CD4-positive, alpha-beta memory T cell (primary cell): ENCODE results near the gene FKBP11. TPM values are rescaled to one million over a fixed set of nuclear protein-coding genes. Genes with fewer than 3 reads are reported as not detected.
A peak's percentile ranks its signal among the peaks of the same experiment; 100 is the strongest.

Experiments
- CTCF ChIA-PET: fragments of 350-600 bp; sonication (Branson Sonifier 250); formaldehyde crosslinking; loops from one replicate; lab custom pipeline; 2021; ENCODE audit warnings: inconsistent platforms; ENCODE audit not compliant: partially characterized antibody; lab: Charles Lee
- POLR2A ChIA-PET: fragments of 350-600 bp; sonication (Branson Sonifier 250); formaldehyde crosslinking; loops from one replicate; lab custom pipeline; 2021; ENCODE audit not compliant: partially characterized antibody; lab: Charles Lee
- DNase-seq, 5 donors: peaks; one replicate each; pipeline versions ENCODE4 v3.0.0 to v3.0.0-alpha.2; 2020 to 2022; ENCODE audit warnings: mixed read lengths in 1 of 5
- H3K27ac ChIP-seq: one replicate; pipeline ENCODE4 v1.7.0; 2013; ENCODE audit warnings: low read depth, low read length
- H3K27me3 ChIP-seq: 2 replicates; pipeline ENCODE4 v1.7.0; 2013; ENCODE audit warnings: mild to moderate bottlenecking, low read length, moderate library complexity; ENCODE audit not compliant: insufficient read depth
- H3K36me3 ChIP-seq: 2 replicates; pipeline ENCODE4 v1.7.0; 2013; ENCODE audit warnings: mild to moderate bottlenecking, low read length, moderate library complexity; ENCODE audit not compliant: insufficient read depth
- H3K4me1 ChIP-seq: 2 replicates; pipeline ENCODE4 v1.7.0; 2013; ENCODE audit warnings: mild to moderate bottlenecking, low read length, moderate library complexity; ENCODE audit not compliant: insufficient read depth
- H3K4me3 ChIP-seq, 2 donors: one replicate each; pipeline ENCODE4 v1.7.0; 2013; ENCODE audit warnings: low read length in 2 of 2, mild to moderate bottlenecking in 1 of 2
- H3K9me3 ChIP-seq, 2 donors: one replicate each; pipeline ENCODE4 v1.7.0; 2013; ENCODE audit warnings: low read length in 2 of 2, control low read depth in 1 of 2; ENCODE audit not compliant: control insufficient read depth in 1 of 2
- H3K27ac Mint-ChIP-seq, 7 donors: one replicate each; pipeline ENCODE4 v1.8.0; 2020 to 2021; ENCODE audit warnings: mixed read lengths in 7 of 7, mild to moderate bottlenecking in 6 of 7, inconsistent platforms in 3 of 7, moderate library complexity in 3 of 7
- H3K27me3 Mint-ChIP-seq, 2 donors: one replicate each; pipeline ENCODE4 v1.8.0; 2020 to 2021; ENCODE audit warnings: mixed read lengths in 2 of 2
- H3K36me3 Mint-ChIP-seq, 2 donors: one replicate each; pipeline ENCODE4 v1.8.0; 2020 to 2021; ENCODE audit warnings: mixed read lengths in 2 of 2, inconsistent platforms in 1 of 2, mild to moderate bottlenecking in 1 of 2
- H3K4me1 Mint-ChIP-seq, 4 donors: one replicate each; pipeline ENCODE4 v1.8.0; 2020 to 2021; ENCODE audit warnings: mixed read lengths in 4 of 4, mild to moderate bottlenecking in 1 of 4
- H3K4me3 Mint-ChIP-seq, 8 donors: one replicate each; pipeline ENCODE4 v1.8.0; 2020 to 2021; ENCODE audit warnings: mixed read lengths in 8 of 8, mild to moderate bottlenecking in 7 of 8, moderate library complexity in 6 of 8, inconsistent platforms in 3 of 8
- H3K9me3 Mint-ChIP-seq, 8 donors: one replicate each; pipeline ENCODE4 v1.8.0; 2020 to 2021; ENCODE audit warnings: mixed read lengths in 8 of 8, mild to moderate bottlenecking in 5 of 8, inconsistent platforms in 3 of 8, moderate library complexity in 1 of 8
- intact Hi-C: fragments of 100-400 bp; cut with micrococcal nuclease; formaldehyde crosslinking; loops from one replicate; pipeline ENCODE4 v1.15.1; 2023
- polyA plus RNA-seq, 2 donors: library from polyadenylated mRNA; unstranded; fragments of 300-500 nt; fragmentation: Illumina TruSeq; gene quantifications; one replicate each; pipeline ENCODE4 v1.2.3, GENCODE V29; 2021
- total RNA-seq, 2 experiments: library from RNA; stranded (reverse); gene quantifications; one replicate each; pipeline ENCODE4 v1.2.3, GENCODE V29; 2021

The FKBP11 gene
- total and polyA plus RNA-seq, 4 experiments from 2014 or later, result 77.7 to 238 (median 146) TPM

DNA sequence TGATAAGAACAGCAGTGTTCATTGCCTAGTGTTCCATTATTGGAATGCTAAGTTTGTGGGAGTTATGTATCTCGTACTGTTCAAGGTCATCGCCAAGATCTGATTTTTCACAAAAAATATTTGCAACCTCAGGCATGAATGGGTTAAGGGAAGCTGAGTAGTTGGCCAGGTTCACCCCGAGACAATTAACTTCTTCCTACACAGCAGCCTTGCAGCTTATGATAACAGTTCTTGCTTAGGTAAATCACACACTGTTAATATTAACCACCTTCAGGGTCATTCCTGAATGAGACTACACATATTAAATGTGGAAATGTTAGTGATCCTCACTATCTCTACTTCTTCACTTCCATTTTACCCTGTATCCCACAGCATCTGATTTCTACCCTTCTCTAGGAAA is 18.0 kb downstream of the FKBP11 start:
- Histone ChIP-seq H3K4me3 (no peak overlapping the region), H3K36me3 (no peaks in the 10 kb centered on the region), H3K4me1 (peaks cover 6% of the 10 kb centered on the region), H3K27ac (no peak overlapping the region), H3K9me3 (no peaks in the 10 kb centered on the region), H3K27me3 (no peaks in the 10 kb centered on the region)
- ChIA-PET POLR2A (interaction anchor here (2.3 kb wide), 1 partner anchor 18 kb away, joined by 6 read pairs; the partner anchor contains the start of gene FKBP11), CTCF (interaction anchor here (0.8 to 9.9 kb wide), 3 partner anchors 16 to 29 kb away, joined by 3 to 153 read pairs (median 82); partner anchors contain the start of gene FKBP11)
- Mint-ChIP-seq H3K36me3 (no peaks in the 10 kb centered on the region), H3K4me3 (no peak overlapping the region), H3K9me3 (peaks cover 0 to 2% (median 0%) of the 10 kb centered on the region in 8 donors), H3K27ac (no peak overlapping the region), H3K27me3 (peaks cover 0 to 4% of the 10 kb centered on the region in 2 donors), H3K4me1 (peaks cover 2 to 13% (median 7%) of the 10 kb centered on the region in 4 donors)
- intact Hi-C loops, result no loop called here
- DNase-seq, result no peak

DNA sequence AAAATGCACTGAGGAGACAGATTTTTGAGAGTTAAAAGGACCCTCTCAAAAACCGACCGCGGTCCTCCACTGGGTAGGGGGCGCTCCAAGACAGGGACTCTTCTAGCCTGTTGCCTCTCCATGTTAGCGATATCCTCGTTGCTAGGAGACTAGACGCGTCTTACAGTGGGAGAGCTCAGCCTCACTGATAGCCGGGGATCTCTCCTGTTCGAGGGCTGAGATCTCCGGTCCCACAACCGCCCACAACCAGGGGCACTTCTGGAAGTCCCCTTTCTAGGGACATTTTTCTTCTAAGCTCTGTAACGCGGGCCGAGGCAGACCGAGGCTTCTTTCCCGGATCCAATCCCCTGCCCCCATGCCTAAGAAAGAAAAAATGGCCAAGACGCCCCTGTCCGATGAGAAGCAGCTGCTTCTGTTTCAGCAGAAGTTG is 21.3 kb downstream of the FKBP11 start:
- Histone ChIP-seq H3K9me3 (no peaks in the 10 kb centered on the region), H3K36me3 (no peaks in the 10 kb centered on the region), H3K4me3 (peak overlapping the region in 1 of 2 donors; percentile 36), H3K27me3 (no peaks in the 10 kb centered on the region), H3K27ac (no peak overlapping the region), H3K4me1 (peaks cover 6% of the 10 kb centered on the region)
- H3K9me3 Mint-ChIP-seq, result no peaks in the 10 kb centered on the region
- peak overlapping the region in 6 of 7 donors; percentile 76 to 92 (median 89) for H3K27ac Mint-ChIP-seq
- intact Hi-C loops, result loop anchor here (1.0 to 5.0 kb wide), 4 partner anchors 21 to 84 kb away; partner anchors contain the start of genes FKBP11 and WNT1
- CTCF ChIA-PET, result interaction anchor here (0.6 to 9.9 kb wide), 22 partner anchors 9 to 184 kb away, joined by 3 to 153 read pairs (median 8); partner anchors contain the start of genes ARF3, DDX23, FKBP11 and RND1
- no peaks in the 10 kb centered on the region for H3K36me3 Mint-ChIP-seq
- peaks cover 0 to 4% of the 10 kb centered on the region in 2 donors for H3K27me3 Mint-ChIP-seq
- POLR2A ChIA-PET, result interaction anchor here (0.6 to 3.1 kb wide), 12 partner anchors 11 to 227 kb away, joined by 3 to 35 read pairs (median 5); partner anchors contain the start of genes ARF3, DDX23, FKBP11 and TUBA1B
- H3K4me3 Mint-ChIP-seq, result peak overlapping the region; percentile 68 to 86 (median 82)
- peak; percentile 81 to 89 (median 82) for DNase-seq
- H3K4me1 Mint-ChIP-seq, result peaks cover 2 to 13% (median 7%) of the 10 kb centered on the region in 4 donors

DNA sequence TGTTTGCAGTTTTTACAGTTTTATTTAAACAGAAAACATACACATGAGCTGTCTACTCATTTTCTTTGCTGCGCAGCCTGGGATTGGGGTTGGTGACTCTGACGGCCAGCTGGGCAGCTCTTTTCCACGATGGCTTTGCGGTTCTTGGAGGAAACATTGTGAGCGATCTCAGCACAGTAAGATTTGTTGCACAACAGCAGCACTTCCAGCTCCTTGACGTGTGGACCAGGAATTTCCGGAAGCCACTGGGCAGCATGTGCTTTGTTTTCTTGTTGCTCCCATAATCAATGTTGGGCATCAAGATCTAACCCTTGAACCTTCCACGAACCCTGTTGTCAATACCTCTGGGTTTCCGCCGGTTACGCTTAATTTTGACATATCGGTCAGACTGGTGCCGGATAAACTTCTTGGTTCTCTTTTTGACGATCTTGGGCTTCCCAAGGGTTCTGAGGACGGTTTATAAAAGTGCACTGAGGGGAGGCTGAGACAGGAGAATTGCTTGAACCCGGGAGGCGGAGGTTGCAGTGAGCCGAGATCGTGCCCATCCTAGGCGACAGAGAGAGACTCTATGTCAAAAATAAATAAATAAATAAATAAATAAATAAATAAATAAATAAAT is 21.8 kb downstream of the FKBP11 start:
- intact Hi-C loops, result loop anchor here (5.0 kb wide), 1 partner anchor 74 kb away; the partner anchor contains the start of gene WNT1

DNA sequence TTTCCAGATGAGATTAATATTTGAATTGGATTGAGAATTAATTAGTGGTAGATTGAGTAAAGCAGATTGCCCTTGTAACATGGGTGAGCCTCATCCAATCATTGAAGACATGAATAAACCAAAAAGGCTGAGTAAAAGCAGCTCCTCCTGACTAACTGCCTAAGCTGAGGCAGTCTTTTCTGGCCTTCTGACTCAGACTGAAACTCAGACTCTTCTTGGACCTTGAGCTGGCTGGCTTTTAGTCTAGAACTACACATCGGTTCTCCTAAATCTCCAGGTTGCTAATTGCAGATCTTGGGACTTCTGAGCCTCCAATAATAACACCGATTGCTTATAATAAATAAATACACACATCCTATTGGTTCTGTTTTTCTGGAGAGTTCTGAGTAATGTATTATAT is 24.0 kb downstream of the FKBP11 start:
- Histone ChIP-seq H3K27me3 (no peaks in the 10 kb centered on the region), H3K9me3 (no peaks in the 10 kb centered on the region), H3K4me1 (peaks cover 6% of the 10 kb centered on the region), H3K36me3 (no peaks in the 10 kb centered on the region), H3K4me3 (no peak overlapping the region), H3K27ac (no peak overlapping the region)
- Mint-ChIP-seq H3K27me3 (no peaks in the 10 kb centered on the region), H3K27ac (no peak overlapping the region), H3K4me1 (peaks cover 2 to 13% (median 7%) of the 10 kb centered on the region in 4 donors), H3K4me3 (no peak overlapping the region), H3K36me3 (no peaks in the 10 kb centered on the region), H3K9me3 (no peaks in the 10 kb centered on the region)
- POLR2A ChIA-PET, result interaction anchor here (0.6 kb wide), 1 partner anchor 43 kb away, joined by 3 read pairs; no protein-coding TSS in a partner anchor
- no peak for DNase-seq
- intact Hi-C loops, result loop anchor here (5.0 kb wide), 1 partner anchor 76 kb away; the partner anchor contains the start of gene WNT1
- CTCF ChIA-PET, result interaction anchor here (0.9 to 9.9 kb wide), 9 partner anchors 11 to 95 kb away, joined by 3 to 153 read pairs (median 4); partner anchors contain the start of genes DDX23 and FKBP11

More for the DNA sequence above, 21.8 kb downstream of the FKBP11 start:
- H3K4me1 Mint-ChIP-seq, result peaks cover 2 to 13% (median 7%) of the 10 kb centered on the region in 4 donors
- Histone ChIP-seq H3K36me3 (no peaks in the 10 kb centered on the region), H3K27ac (no peak overlapping the region), H3K27me3 (no peaks in the 10 kb centered on the region), H3K4me1 (peaks cover 6% of the 10 kb centered on the region), H3K4me3 (no peak overlapping the region), H3K9me3 (no peaks in the 10 kb centered on the region)
- H3K27ac Mint-ChIP-seq, result peak overlapping the region in 2 of 7 donors; percentile 70 to 73
- CTCF ChIA-PET, result interaction anchor here (0.9 to 9.9 kb wide), 22 partner anchors 9 to 184 kb away, joined by 3 to 153 read pairs (median 8); partner anchors contain the start of genes ARF3, DDX23, FKBP11 and RND1
- no peaks in the 10 kb centered on the region for H3K9me3 Mint-ChIP-seq
- no peaks in the 10 kb centered on the region for H3K36me3 Mint-ChIP-seq
- POLR2A ChIA-PET, result interaction anchor here (0.8 to 3.1 kb wide), 11 partner anchors 14 to 85 kb away, joined by 3 to 35 read pairs (median 5); partner anchors contain the start of genes ARF3, DDX23, FKBP11 and RND1
- H3K4me3 Mint-ChIP-seq, result peak overlapping the region in 6 of 8 donors; percentile 17 to 72 (median 48)
- H3K27me3 Mint-ChIP-seq, result peaks cover 0 to 4% of the 10 kb centered on the region in 2 donors
- DNase-seq, result no peak

DNA sequence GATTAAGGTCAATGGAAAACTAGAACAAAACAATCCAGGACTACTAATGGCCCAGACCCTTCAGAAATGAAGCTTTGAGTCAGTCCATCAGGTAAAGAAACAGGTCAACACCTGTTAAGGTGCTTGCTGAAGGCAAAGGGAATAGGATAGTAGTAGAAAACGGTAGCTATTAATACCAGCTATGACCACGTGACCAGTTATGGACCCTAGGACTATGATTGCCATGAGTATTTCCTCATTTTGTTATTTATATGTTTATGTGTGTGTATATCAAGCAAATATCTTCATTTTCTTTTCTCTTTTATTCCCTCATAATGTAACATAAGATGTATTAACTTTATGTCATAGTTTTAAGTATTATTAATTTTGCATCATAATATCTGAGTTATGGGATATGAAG is 25.6 kb downstream of the FKBP11 start:
- Mint-ChIP-seq H3K4me1 (peaks cover 2 to 10% (median 7%) of the 10 kb centered on the region in 4 donors), H3K36me3 (no peaks in the 10 kb centered on the region), H3K9me3 (no peaks in the 10 kb centered on the region), H3K4me3 (no peak overlapping the region), H3K27me3 (no peaks in the 10 kb centered on the region), H3K27ac (no peak overlapping the region)
- no peak for DNase-seq
- ChIA-PET POLR2A (interaction anchor here (1.2 to 2.0 kb wide), 3 partner anchors 47 to 98 kb away, joined by 3 to 4 read pairs (median 3); partner anchors contain the start of genes ARF3 and DDX23), CTCF (interaction anchor here (0.8 to 9.9 kb wide), 16 partner anchors 9 to 97 kb away, joined by 3 to 153 read pairs (median 4); partner anchors contain the start of genes DDX23 and FKBP11)
- H3K27me3 ChIP-seq, result no peaks in the 10 kb centered on the region
- H3K4me3 ChIP-seq, result no peak overlapping the region
- H3K4me1 ChIP-seq, result peaks cover 6% of the 10 kb centered on the region
- intact Hi-C loops, result loop anchor here (5.0 kb wide), 1 partner anchor 78 kb away; the partner anchor contains the start of gene WNT1
- H3K27ac ChIP-seq, result no peak overlapping the region
- no peaks in the 10 kb centered on the region for H3K9me3 ChIP-seq
- no peaks in the 10 kb centered on the region for H3K36me3 ChIP-seq

DNA sequence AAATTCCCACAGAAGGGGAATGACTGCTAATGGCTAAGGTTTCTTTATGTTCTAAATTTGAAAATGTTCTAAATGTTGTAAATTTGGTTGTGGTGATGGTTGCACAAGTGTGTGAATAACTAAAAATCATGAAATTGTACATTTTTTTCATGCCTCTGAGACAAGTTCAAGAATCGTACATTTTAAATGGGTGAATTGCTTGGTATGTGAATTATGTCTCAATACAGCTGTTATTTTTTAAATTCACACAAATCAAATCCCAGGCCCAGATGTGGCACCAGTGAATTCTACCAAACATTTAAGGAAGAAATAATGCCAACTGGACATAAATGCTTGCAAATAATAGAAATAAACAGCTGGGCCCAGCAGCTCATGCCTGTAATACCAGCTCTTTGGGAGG is 31.0 kb downstream of the FKBP11 start:
- H3K36me3 Mint-ChIP-seq, result no peaks in the 10 kb centered on the region
- H3K4me3 Mint-ChIP-seq, result no peak overlapping the region
- no peak overlapping the region for H3K4me3 ChIP-seq
- no peak overlapping the region for H3K27ac Mint-ChIP-seq
- CTCF ChIA-PET, result interaction anchor here (1.0 to 1.9 kb wide), 4 partner anchors 9 to 42 kb away, joined by 3 to 12 read pairs (median 4); partner anchors contain the start of gene DDX23
- intact Hi-C loops, result loop anchor here (5.0 kb wide), 1 partner anchor 142 kb away; no protein-coding TSS in a partner anchor
- peaks cover 11% of the 10 kb centered on the region for H3K27me3 ChIP-seq
- H3K27ac ChIP-seq, result no peak overlapping the region
- peaks cover 9% of the 10 kb centered on the region for H3K4me1 ChIP-seq
- peaks cover 5 to 11% of the 10 kb centered on the region in 2 donors for H3K27me3 Mint-ChIP-seq
- DNase-seq, result no peak
- no peaks in the 10 kb centered on the region for H3K9me3 Mint-ChIP-seq
- POLR2A ChIA-PET, result interaction anchor here (1.2 kb wide), 1 partner anchor 41 kb away, joined by 5 read pairs; no protein-coding TSS in a partner anchor
- H3K36me3 ChIP-seq, result no peaks in the 10 kb centered on the region
- H3K9me3 ChIP-seq, result no peaks in the 10 kb centered on the region
- H3K4me1 Mint-ChIP-seq, result peaks cover 0 to 2% (median 0%) of the 10 kb centered on the region in 4 donors
